HUES64 (cell line): ENCODE measurements around the gene RAB13.

ENCODE experiments used
- H3K27ac ChIP-seq: 2 replicates; pipeline ENCODE4 v1.7.0; 2013; ENCODE audit warnings: low read depth, low read length, inconsistent platforms
- H3K27me3 ChIP-seq: 2 replicates; pipeline ENCODE4 v1.6.1; 2013; ENCODE audit warnings: mild to moderate bottlenecking, low read length; ENCODE audit not compliant: insufficient read depth
- H3K36me3 ChIP-seq: 2 replicates; pipeline ENCODE4 v1.6.1; 2013; ENCODE audit warnings: mild to moderate bottlenecking, low read length; ENCODE audit not compliant: insufficient read depth
- H3K4me1 ChIP-seq: 2 replicates; pipeline ENCODE4 v1.6.1; 2013; ENCODE audit warnings: mild to moderate bottlenecking, low read length, moderate library complexity; ENCODE audit not compliant: insufficient read depth
- H3K4me3 ChIP-seq: 2 replicates; pipeline ENCODE4 v1.5.1; 2013; ENCODE audit warnings: mild to moderate bottlenecking, low read length, moderate library complexity
- H3K9ac ChIP-seq: 2 replicates; pipeline ENCODE4 v1.6.1; 2013; ENCODE audit warnings: mild to moderate bottlenecking, low read depth, low read length
- H3K9me3 ChIP-seq: 2 replicates; pipeline ENCODE4 v1.6.1; 2013; ENCODE audit warnings: low read depth, low read length; ENCODE audit not compliant: insufficient read depth
- WGBS: fragments of 150-250, 120-280 bp; methylation state at CpG from one replicate; pipeline ENCODE4 v1.1.7; 2013; ENCODE audit warnings: missing lambda C conversion rate; 5-methylcytosine and 5-hydroxymethylcytosine counted together

Gene RAB13

DNA sequence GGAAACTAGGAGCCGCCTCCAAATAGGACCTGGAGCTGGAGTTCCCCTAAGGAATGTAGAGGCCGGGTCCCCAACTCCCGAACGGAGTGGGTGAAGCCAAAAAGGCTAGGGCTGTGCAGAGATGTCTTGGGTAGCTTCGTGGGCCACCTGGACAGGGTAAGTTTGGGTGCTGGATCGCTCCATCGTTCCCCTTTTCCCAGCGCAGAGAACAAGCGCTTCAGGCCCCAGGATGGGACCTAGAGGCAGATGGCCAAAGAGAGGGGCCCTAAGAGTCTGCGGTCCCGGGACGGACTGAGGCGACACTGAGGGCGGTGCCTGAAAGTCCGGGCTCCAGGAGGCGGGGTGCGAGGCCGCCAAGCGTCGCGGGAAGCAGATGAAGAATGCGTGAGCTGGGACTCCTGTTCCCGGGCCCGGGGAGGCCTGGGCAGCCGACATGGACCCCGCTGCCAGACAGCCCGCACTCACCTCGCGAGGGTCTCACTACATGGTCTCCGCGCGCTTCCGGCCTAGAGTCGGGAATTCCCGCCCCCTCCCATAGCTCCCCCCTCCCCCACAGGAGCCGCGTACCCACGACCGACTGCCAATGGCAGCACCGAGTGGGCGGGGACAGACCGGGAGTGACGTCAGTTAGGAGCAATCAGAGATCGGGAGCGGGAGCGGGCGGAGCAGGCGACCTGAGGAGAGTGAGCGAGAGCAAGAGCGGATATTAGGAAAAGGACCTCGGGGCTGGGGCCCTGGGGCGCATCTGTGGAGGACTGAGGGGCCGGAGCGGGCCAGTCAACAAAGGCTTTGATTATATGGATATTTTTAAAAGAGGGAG lies 22.9 kb downstream of the RAB13 start, which contains the start of gene SLC39A1:
SLC39A1 (minus strand) TSS at position 508 of the 820 bp plus-strand sequence. CDS start 822 bp downstream, outside the sequence.
- H3K4me1 ChIP-seq = peaks cover 9% of the 10 kb centered on the region
- peak within 1 kb of the TSS; percentile 93 for H3K9ac ChIP-seq
- H3K27ac ChIP-seq = peak within 1 kb of the TSS; percentile 100
- WGBS = 1% methylated on average over 54 of the region's 54 CpGs
- peaks cover 27% of the 10 kb centered on the region for H3K36me3 ChIP-seq
- H3K27me3 ChIP-seq = no peaks in the 10 kb centered on the region
- peak within 1 kb of the TSS; percentile 94 for H3K4me3 ChIP-seq
- no peaks in the 10 kb centered on the region for H3K9me3 ChIP-seq

- Histone ChIP-seq H3K36me3 (peaks cover 27% of the 10 kb centered on the region), H3K27ac (peak overlapping the region; percentile 100), H3K4me1 (peaks cover 10% of the 10 kb centered on the region), H3K9me3 (no peaks in the 10 kb centered on the region), H3K4me3 (peak overlapping the region; percentile 94), H3K9ac (peak overlapping the region; percentile 93), H3K27me3 (no peaks in the 10 kb centered on the region)
- 11% methylated on average over 15 of the region's 16 CpGs for WGBS
These were observed 23.8 kb downstream of the RAB13 start for GRCh38 chr1:153962088-153963029.

GRCh38 chr1:153961421-153961820 lies 24.7 kb downstream of the RAB13 start:
- 86% methylated on average over 4 of the region's 4 CpGs for whole genome bisulfite sequencing

GRCh38 chr1:153960206-153960605 lies 25.9 kb downstream of the RAB13 start:
- H3K4me3 ChIP-seq = no peak overlapping the region
- no peaks in the 10 kb centered on the region for H3K9me3 ChIP-seq
- no peak overlapping the region for H3K27ac ChIP-seq
- peaks cover 18% of the 10 kb centered on the region for H3K4me1 ChIP-seq
- 93% methylated on average over 11 of the region's 11 CpGs for WGBS
- no peaks in the 10 kb centered on the region for H3K27me3 ChIP-seq
- H3K36me3 ChIP-seq = peaks cover 27% of the 10 kb centered on the region
- H3K9ac ChIP-seq = no peak overlapping the region

More at GRCh38 chr1:153961421-153961820, 24.7 kb downstream of the RAB13 start:
- no peaks in the 10 kb centered on the region for H3K9me3 ChIP-seq
- H3K9ac ChIP-seq = peak overlapping the region; percentile 93
- H3K4me3 ChIP-seq = peak overlapping the region; percentile 94
- H3K4me1 ChIP-seq = peaks cover 18% of the 10 kb centered on the region
- H3K36me3 ChIP-seq = peaks cover 27% of the 10 kb centered on the region
- H3K27me3 ChIP-seq = no peaks in the 10 kb centered on the region
- H3K27ac ChIP-seq = peak overlapping the region; percentile 100; the same call in 1 of the 2 replicates

DNA sequence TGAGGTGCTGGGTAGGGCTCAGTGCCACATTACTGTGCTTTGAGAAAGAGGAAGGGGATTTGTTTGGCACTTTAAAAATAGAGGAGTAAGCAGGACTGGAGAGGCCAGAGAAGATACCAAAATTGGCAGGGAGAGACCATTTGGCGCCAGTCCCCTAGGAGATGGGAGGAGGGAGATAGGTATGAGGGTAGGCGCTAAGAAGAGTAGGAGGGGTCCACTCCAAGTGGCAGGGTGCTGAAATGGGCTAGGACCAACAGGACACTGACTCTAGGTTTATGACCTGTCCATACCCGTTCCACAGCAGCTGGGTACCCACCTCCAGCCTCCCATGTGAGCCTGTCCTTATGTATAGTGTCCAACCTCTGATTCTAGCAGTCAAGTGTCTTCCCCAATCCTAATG lies 26.7 kb downstream of the RAB13 start:
- Histone ChIP-seq H3K27me3 (no peaks in the 10 kb centered on the region), H3K9me3 (no peaks in the 10 kb centered on the region)

GRCh38 chr1:153958961-153959260 lies 27.2 kb downstream of the RAB13 start:
- WGBS = 59% methylated on average over 4 of the region's 4 CpGs
- peaks cover 18% of the 10 kb centered on the region for H3K4me1 ChIP-seq

More for the DNA sequence above, 26.7 kb downstream of the RAB13 start:
- H3K9ac ChIP-seq = no peak overlapping the region
- peak overlapping the region; percentile 43; the same call in 1 of the 2 replicates for H3K27ac ChIP-seq
- 73% methylated on average over 3 of the region's 3 CpGs for whole genome bisulfite sequencing
- H3K4me3 ChIP-seq = no peak overlapping the region
- H3K4me1 ChIP-seq = peaks cover 18% of the 10 kb centered on the region
- H3K36me3 ChIP-seq = peaks cover 30% of the 10 kb centered on the region

GRCh38 chr1:153958111-153958960 lies 27.8 kb downstream of the RAB13 start, which contains the start of gene CRTC2:
Gene CRTC2 (minus strand): TSS chr1:153958612. CDS start chr1:153958497, 115 bp downstream.
- peaks cover 18% of the 10 kb centered on the region for H3K4me1 ChIP-seq
- peaks cover 41% of the 10 kb centered on the region for H3K36me3 ChIP-seq

More at GRCh38 chr1:153958961-153959260, 27.2 kb downstream of the RAB13 start:
- Histone ChIP-seq H3K27me3 (no peaks in the 10 kb centered on the region), H3K9ac (no peak overlapping the region), H3K27ac (peak overlapping the region; percentile 43; the same call in 1 of the 2 replicates), H3K4me3 (peak overlapping the region; percentile 26), H3K36me3 (peaks cover 36% of the 10 kb centered on the region), H3K9me3 (no peaks in the 10 kb centered on the region)

DNA sequence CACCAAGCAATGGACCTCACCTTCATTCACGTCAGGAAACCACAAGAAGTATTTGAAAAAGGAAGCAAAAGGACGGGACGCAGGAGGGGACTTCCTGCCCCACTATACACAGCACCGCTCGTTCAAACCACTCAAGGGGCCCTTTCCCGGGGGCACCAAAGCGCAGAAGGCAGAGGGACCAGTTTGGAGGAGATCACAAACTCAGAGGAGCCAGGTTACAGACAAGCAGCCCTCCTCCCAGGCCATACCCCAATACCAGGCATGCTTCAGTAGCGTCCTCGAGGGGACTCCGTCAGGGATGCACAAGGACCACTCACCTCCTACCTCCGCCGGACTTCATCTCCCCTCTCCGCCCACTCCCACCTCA lies 28.4 kb downstream of the RAB13 start:
- Histone ChIP-seq H3K4me3 (peak overlapping the region; percentile 94), H3K9me3 (no peaks in the 10 kb centered on the region), H3K9ac (peak overlapping the region; percentile 87), H3K4me1 (peaks cover 18% of the 10 kb centered on the region), H3K36me3 (peaks cover 44% of the 10 kb centered on the region), H3K27me3 (no peaks in the 10 kb centered on the region), H3K27ac (peak overlapping the region; percentile 86)
- 1% methylated on average over 13 of the region's 13 CpGs for WGBS

More at GRCh38 chr1:153958111-153958960, 27.8 kb downstream of the RAB13 start, which contains the start of gene CRTC2:
- Histone ChIP-seq H3K9me3 (no peaks in the 10 kb centered on the region), H3K9ac (peak within 1 kb of the TSS; percentile 87), H3K4me3 (peak within 1 kb of the TSS; percentile 94), H3K27ac (peak within 1 kb of the TSS; percentile 86), H3K27me3 (no peaks in the 10 kb centered on the region)
- under 1% methylated on average over 75 of the region's 75 CpGs for WGBS

DNA sequence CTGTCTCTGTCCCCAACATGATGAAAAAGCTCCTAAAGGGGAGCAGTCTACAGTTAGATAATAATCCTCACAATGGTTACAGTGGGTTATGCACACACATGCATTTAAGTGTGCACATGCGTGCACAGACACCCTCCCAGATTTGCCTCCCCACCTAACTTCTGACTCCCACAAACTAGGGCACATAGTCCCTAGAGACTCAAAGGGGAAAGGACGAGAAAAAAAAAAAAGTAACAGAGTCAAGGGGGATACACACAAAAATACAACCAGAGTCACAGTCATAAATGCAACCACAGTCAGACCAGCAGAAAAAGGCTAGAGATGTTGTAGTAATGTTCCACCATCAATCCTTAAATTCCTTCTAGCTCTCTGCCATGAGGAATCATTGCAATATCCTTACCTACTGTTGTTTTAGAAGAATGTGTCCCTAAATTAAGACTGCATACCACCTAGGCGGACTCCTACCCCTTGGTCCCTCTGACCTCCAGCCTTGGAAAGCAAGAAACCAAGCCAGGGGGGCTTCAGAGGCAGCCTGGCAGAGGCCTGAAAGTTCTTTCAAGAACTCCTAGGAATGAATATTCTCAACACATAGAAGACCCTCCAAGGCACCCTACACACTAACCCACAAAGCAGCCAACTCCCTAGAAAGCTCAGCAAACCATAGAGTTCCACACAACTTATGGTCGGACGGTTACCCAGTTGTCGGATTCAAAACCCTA lies 29.0 kb downstream of the RAB13 start:
- Histone ChIP-seq H3K4me3 (peak overlapping the region; percentile 94), H3K4me1 (peaks cover 18% of the 10 kb centered on the region), H3K27me3 (no peaks in the 10 kb centered on the region), H3K9ac (peak overlapping the region; percentile 87), H3K27ac (peak overlapping the region; percentile 86), H3K36me3 (peaks cover 50% of the 10 kb centered on the region), H3K9me3 (no peaks in the 10 kb centered on the region)
- WGBS = 39% methylated on average over 5 of the region's 6 CpGs

DNA sequence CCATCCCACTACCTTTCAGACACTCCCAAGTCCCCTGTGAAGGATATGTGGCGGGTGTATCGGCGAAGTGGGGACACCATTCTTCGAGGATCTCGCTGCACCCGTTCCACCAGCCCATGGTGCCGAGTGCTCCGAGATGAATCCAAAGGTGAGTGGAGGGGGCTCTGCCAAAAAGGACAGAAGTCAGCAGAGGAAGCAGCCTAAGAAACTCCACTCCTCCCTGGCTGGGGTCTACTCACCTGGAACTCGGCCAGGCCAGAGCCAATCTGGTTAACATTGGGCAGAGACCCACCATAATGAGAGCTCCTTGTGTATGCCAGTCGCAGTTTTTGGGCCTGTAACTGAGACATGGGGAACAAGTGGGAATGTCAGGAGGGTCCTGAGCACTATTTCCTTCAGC lies 31.3 kb downstream of the RAB13 start:
- no peaks in the 10 kb centered on the region for H3K27me3 ChIP-seq
- no peak overlapping the region for H3K4me3 ChIP-seq
- H3K9me3 ChIP-seq = no peaks in the 10 kb centered on the region
- H3K27ac ChIP-seq = no peak overlapping the region
- 97% methylated on average over 10 of the region's 10 CpGs for WGBS
- H3K36me3 ChIP-seq = peaks cover 52% of the 10 kb centered on the region
- no peak overlapping the region for H3K9ac ChIP-seq
- H3K4me1 ChIP-seq = peaks cover 9% of the 10 kb centered on the region; the same call in 1 of the 2 replicates
